Daoy (cell line): ENCODE data around the gene COA3. TPM values are rescaled to one million over a fixed set of nuclear protein-coding genes. Genes with fewer than 3 reads are reported as not detected.

Experiments
- DNase-seq: peaks from one replicate; pipeline ENCODE4 v3.0.0-alpha.2; 2015; ENCODE audit warnings: low read depth
- total RNA-seq: library from RNA; depleted of rRNA; stranded (reverse); fragments of >200 nt; shearing (Covaris generic); gene quantifications from 2 replicates; pipeline ENCODE4 v1.2.3, GENCODE V29; 2014; rRNA removed

Gene COA3, protein sequence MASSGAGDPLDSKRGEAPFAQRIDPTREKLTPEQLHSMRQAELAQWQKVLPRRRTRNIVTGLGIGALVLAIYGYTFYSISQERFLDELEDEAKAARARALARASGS
- total RNA-seq, result 63.5 and 75.8 TPM in 2 replicates

DNA sequence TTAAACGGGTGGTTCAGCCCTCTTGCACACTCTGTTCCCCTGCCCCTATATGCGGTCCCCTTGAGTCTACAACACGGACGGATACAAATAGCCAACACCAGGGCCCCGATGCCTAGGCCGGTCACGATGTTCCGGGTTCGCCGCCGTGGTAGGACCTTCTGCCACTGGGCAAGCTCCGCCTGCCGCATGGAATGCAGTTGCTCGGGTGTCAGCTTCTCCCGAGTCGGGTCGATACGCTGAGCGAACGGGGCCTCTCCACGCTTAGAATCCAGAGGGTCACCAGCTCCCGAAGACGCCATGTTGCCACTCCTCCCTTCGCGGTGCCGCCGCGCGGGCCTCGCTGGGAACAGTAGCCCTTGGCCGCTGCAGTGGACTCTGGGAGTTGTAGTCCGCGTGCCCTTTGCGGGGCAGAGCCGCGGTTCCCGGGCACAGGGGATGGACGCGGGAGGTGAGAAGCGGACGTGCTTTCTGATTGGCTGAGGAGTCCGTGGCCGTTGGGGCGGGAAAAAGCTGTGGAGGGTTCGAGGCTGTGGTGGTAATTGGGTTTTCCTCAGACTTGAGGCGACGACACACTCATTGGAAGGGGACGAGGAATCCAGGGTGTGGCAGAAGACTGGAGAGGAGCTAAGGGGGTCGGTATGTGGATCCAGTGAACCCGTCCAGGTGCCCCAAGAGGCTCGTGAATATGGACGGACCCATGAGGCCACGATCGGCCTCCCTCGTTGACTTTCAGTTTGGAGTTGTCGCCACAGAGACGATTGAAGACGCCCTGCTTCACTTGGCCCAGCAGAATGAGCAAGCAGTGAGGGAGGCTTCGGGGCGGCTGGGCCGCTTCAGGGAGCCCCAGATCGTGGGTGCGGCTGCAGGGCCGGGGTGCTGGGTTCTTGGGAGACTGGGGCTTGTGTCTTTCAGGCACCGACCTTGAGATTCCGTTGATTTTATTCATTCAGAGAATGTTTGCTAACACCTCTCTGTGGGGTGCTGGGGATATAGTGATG is at the start of gene COA3, which contains the start of gene CNTD1:
Gene COA3 (minus strand): TSS at position 322 of the 998 bp plus-strand sequence. CDS start 23 bp downstream, at position 299.
Gene CNTD1 (plus strand): TSS at position 479 of the 998 bp plus-strand sequence. CDS start 207 bp downstream, at position 686.
- peak; percentile 86 for DNase-seq

DNA sequence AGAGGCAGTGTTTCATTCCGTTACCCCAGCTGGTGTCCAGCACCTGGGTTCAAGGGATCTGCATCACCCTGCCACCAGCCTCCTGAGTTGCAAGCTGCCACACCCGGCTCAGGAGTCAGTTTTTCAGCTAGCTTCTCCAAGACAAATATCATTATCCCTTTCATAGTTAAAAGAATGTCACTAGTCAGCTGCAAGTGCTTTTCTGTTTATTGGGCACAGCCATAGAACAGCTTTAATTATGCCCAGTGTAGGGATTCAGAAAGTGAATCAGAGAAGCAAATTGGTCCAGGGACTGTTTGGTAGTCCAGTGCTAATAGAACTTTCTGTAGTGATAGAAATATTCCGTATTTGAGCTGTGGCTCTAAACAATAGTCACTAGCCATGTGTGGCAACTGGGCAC is 49.6 kb upstream of the COA3 start:
- DNase-seq, result no peak

DNA sequence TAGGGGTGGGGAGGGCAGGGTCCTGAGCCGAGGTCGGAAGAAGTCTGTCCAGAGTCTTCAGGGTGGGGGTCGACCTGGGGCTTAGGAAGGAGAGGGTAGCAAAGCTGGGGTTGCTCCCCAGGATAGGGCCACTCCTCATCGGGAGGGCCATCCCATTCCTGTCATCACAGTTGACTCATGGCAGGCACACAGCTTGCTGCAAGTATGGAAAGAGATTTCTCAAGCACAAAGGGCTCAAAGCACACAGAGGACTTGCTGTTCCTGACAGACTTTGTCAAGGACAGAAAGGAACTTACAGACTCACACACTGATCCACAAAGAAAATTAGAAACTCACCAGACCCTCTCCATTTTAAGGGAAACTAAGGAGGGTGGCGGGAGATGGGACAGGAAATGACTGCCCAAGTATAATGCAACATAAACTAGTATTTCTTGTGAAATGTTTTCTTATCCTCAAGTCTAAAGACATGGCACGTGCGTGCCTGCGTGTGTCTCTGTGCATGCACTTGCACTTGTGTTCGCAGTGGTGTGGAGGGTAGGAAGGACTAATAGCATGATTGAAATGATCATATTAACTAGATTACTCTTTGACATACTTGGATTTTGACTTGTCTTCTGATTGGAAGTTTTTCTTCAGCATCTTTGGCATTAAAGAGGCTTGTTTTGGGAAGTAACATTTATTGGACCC is 48.2 kb upstream of the COA3 start:
- no peak for DNase-seq

DNA sequence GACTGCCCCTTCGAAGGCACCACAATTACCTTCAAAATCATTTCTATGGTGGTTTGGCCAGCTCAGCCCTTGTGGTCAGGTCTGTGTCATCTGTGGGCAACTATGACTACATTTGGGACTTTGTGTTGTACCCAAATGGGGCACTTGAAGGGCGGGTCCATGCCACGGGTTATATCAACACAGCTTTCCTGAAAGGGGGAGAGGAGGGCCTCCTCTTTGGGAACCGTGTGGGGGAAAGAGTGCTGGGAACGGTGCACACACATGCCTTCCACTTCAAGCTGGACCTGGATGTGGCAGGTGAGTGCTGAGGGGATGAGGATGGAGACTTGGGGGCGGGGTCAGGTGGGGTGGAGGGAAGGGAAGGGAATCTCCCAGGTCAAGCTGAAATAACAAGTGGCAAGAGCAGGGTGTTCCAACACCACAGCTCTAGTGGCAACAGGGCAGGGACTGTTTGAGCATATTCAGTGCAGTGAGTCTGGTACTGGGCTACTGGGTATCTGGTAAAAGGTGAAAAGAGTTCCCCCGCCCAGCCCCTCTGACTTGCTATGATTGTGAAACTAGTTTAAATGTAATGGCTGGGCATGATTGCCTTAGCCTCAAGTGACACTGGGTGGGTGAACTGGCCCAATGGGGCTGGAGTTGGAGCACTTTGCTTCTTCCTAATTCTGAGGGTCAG is 47.6 kb upstream of the COA3 start:
- peak; percentile 60 for DNase-seq

DNA sequence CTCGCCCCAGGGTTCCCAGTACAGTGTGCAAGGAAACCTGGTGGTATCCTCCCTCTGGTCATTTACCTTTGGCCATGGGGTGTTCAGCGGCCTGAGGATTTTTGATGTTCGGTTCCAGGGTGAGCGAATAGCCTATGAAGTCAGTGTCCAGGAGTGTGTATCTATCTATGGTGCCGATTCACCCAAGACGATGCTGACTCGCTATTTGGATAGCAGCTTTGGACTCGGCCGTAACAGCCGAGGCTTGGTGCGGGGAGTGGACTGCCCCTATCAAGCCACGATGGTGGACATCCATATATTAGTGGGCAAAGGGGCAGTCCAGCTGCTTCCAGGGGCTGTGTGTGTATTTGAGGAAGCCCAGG is 47.0 kb upstream of the COA3 start:
- no peak for DNase-seq

DNA sequence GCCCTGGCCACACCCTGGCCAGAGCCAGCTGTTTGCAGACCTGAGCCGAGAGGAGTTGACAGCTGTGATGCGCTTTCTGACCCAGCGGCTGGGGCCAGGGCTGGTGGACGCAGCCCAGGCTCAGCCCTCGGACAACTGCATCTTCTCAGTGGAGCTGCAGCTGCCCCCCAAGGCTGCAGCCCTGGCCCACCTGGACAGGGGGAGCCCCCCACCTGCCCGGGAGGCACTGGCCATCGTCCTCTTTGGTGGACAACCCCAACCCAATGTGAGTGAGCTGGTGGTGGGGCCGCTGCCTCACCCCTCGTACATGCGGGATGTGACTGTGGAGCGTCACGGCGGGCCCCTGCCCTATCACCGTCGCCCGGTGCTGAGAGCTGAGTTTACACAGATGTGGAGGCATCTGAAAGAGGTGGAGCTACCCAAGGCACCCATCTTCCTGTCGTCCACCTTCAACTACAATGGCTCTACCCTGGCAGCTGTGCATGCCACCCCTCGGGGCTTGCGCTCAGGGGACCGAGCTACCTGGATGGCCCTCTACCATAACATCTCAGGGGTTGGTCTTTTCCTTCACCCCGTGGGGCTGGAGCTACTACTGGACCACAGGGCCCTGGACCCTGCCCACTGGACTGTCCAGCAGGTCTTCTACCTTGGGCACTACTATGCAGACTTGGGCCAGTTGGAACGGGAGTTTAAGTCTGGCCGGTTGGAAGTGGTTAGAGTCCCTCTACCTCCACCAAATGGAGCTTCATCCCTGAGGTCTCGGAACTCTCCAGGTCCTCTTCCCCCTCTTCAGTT is 46.5 kb upstream of the COA3 start:
- DNase-seq, result no peak

DNA sequence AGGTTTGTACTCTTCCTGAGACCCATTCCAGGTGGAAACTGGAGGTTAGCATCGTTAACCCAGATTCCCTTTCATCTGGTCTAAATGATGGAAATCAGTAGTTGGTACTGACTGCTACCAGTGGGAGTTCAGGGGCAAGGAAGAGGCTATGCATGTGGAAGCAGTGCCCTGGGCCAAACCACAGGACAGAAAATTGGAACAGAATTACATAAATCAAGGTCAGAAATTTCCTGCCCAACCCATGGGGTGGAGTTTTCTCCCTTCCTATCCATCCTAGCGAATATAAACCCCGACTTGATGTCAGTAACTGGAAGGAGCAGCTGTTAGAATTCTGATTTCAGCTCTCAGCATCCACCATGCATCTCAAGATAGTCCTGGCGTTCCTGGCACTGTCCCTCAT is 45.8 kb upstream of the COA3 start, which contains the start of gene AOC2:
Gene AOC2 (plus strand): TSS at position 310 of the 400 bp plus-strand sequence. CDS start 47 bp downstream, at position 357.
- DNase-seq, result no peak

DNA sequence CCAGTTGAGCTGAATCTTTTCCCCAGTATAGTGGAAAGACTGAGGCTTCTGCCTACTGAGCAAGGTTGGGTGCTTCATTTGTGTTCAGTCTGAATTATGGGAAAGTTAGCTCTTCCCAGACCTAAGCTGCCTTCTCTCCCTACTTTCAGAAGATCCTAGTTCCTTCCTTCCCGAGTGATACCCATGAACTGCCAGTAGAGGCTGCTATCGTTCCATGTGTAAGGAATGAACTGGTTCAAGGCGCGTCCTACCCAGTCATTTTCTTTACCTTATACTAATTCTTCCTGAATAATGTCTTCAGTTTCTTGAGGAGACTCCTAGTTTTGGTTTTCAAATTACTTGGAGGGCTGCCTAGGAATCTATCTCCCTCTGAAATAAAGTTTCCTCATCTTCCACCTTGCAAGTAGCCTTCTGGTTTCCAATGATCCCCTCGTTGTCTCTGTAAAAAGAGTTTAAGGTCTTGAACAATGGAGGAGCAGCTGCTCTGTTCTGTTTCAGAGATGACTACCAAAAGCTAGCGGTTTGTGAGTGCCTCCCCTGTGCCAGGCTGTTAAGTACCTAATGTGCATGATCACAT is 44.9 kb upstream of the COA3 start:
- DNase-seq, result peak; percentile 44

DNA sequence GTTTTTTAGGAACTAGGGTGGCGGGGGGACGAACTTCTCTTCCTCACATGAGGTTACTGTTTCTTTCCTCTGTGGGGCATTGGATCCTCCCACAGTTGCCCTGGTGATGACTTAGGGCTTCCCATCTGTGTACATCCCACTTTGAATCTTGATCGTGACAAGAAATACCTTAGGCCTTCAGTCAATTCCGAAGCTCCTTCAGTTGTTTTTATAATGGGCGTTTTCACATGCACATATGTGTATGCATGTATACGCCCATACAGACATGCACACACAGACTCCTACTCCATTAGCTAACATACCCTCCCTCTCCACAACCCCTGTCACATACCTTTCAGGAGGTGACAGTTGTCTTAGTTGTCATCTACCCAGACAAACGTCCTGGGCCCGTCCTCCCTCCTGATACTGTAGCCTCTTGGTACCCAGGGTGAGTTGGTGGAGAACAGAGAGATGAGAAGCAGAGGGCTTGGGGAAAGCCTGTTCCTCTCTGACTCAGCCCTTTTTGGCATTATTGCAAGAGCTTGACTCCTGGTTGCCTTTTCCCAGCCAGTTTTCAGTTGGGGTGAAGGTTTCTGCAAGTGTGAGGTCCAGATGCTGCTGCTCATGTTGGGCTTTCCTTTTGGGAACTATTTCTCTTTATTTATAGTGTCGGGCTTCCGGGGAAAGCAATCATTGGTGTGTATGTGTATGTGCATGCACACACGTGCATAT is 43.6 kb upstream of the COA3 start:
- no peak for DNase-seq

DNA sequence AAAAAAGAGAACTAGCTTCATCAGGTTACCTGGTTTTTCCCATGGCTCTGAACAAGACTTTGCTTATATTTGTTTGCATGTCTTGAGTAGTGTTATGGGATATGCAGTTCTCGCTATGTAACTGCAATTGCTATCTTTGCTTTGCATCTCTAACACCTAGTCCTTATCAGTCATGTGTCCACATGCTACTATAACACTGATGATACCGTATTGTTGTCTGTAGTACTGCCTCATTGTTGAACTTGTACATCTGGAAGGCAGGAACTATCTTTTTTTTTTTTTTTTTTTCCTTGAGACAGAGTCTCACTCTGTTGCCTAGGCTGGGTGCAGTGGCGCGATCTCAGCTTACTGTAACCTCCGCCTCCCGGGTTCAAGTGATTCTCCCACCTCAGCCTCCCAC is 37.2 kb upstream of the COA3 start:
- DNase-seq, result no peak

DNA sequence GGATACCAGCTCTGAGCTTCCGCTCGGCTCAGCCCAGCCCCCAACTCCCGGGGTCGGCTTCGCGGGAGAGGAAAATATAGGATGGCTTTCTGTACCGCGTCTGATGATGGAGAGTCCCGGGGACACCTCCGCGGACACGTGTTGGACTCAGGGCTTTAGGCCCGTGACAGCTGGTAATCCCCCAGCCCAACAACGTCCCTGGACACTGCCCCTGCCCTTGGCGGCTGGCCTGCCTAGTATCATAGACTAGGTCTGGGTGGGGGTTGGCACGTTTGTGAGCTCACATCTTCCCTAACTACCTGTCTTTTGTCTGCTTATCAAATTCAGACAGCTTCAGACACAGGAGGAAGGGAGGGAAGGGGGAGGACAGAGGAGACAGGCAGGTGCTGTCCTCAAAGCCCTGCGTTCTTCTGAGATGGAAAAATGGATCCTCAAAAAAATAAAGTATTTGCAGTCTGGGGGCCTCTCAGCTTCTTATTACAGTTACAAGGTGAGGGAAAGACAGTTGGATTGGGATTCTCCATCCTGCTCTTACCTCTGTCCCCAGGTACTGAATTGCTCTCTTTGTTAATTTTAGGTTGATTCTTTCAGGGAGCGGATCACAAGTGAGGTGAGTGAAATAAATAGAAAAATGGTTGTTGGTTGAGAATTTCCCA is 35.4 kb upstream of the COA3 start:
- DNase-seq, result no peak

DNA sequence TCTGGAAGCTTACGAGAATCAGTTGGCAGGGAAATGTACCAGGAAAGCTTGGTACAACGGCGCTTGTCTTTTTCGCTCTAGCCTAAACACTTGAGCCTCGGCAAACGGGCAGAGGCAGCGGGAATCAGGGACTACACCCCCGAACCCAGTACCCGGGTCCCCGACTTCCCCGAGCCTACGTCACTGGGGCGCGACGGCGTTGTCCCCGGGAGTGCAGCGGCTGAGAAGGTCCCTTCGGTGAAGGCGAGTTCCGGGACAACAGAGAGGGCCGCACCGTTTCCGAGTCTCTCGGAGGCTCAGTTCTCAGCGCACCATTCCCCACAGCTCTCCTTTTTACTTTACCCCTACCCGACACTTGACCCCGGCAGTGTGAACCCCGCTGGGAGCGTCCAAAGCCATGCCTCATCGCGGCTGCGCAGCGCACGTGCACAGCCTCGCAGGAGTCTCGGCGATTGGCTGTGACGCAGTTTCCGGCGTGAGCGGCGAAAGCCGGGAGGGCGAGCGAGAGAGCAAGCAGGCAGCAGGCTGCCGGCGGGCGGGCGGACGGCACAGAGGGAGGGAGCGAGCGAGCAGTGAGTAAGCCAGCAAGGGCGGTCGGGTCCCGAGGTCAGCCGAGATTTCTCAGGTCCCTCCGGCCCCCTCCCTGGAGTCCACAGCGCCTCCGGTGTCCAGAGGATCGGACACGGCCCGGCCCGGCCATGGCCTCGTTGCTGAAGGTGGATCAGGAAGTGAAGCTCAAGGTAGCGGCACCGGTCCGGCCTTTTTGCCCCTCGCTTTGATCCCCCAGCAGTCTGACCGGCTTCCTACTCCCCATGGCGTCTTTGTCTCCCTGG is 34.6 kb upstream of the COA3 start, which contains the start of gene PSME3:
Gene PSME3 (plus strand): TSS at position 464 of the 833 bp plus-strand sequence. CDS start 235 bp downstream, at position 699.
- peak; percentile 93 for DNase-seq

DNA sequence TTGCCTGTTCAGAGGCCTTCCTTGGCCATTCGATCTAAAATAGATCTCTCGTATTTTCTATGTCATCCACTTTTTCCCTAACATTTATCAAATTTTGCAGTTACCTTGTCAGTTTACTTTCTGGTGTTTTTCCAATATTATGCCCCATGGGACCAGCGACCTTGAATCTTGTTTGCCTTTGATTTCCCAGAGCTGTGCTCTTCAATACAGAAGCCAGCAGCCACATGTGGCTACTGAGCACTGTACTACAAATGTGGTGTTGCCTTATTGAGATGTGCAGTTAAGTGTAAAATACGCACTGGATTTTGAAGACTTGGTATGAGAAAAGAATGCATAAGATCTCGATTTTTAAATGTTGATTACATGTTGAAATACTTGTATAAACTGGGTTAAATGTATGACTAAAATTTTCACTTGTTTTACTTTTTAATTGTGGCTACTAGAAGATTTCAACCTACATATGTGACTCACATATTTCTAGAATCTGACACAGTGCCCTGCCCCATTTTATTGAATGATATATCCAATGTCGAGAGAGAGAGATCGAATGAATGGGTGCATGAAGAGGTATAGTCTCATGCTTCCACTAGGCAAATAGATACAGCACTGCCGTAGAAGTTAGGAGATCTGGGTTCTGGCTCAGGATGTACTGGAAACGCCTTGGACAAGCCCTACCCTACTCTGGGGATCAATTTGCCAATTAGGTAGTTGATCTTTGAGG is 33.9 kb upstream of the COA3 start:
- DNase-seq, result no peak

DNA sequence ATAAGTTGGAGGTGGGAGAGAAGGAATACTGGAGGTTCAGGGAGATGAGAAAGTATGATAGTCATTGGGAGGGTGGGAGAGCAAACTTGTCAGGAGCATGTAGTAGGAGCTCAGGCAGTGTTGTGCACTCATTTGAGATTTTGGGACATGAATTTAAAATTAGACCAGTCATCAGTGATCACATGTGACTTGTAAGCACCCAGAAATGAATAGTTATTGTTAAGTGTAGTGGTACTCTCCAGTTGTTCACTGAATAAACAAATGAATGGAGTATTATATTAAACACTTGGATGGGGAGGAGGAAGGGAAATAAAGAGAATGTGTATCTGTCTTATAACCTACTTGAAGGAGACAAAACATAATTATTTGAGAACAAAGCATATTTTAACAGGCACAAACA is 32.5 kb upstream of the COA3 start:
- DNase-seq, result no peak

DNA sequence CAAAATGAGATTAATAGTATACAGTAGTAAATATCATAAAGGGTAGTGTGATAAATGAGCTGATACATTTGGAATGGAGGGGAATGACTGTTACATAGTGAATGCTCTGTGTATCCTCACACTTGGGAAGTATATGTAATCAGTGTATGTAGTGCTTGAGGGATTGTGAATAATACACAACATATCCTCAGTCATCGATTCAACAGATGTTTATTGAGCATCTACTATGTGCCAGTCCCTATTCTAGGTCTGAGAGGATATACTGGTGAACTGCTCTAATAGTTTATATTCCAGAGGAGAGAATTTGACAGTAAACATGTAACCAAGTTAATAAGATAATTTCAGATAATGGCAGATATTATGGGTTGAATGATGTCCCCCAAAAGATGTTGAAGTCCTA is 29.0 kb upstream of the COA3 start:
- DNase-seq, result no peak

DNA sequence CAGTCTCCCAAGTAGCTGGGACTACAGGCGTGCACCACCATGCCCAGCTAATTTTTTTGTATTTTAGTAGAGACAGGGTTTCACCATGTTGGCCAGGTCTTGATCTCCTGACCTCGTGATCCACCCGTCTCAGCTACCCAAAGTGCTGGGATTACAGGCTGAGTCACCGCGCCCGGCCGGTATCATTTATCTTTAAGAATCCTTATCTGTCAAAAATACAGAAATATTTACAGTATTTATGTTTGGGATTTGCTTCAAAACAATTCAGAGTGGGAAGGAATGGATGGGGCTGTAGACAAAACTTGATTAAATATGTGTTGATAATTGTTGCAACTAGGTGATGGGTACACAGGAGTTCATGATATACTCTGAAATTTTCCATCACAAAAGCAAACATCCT is 22.7 kb upstream of the COA3 start:
- no peak for DNase-seq

DNA sequence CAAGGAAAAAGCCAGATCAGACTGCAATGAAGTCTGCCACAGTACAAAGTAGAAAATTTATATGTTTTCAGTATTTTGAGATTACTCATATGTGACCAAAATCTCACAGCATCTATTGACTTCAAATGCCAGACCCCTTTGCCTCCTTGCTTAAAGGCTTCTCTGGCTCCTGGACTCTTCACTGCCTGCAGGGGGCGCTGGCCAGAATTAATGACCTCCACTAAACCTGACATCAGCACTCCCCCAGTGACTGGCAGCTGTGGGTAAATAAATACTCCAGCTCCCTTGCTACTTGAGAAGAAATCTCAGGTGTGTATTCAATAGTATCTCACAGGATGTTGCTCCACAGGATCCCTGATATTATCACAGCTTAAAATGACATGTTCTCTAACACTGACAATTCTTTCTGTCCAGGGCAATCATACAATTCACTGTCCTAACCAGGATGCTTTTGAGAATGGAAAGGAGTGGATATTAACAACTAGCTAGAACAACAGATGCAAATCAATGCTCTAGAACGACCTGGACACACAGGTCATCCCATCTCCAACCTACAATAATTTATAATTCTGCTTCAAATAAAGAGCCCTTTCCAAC is 21.5 kb upstream of the COA3 start:
- DNase-seq, result peak; percentile 43
